PFSK-1 (cell line): ENCODE data around the gene HTR3A.
A peak's percentile ranks its signal among the peaks of the same experiment; 100 is the strongest.

Source experiments
- FOXP2 ChIP-seq: optimal IDR thresholded peaks from 2 replicates; pipeline ENCODE3; 2011; ENCODE audit warnings: borderline replicate concordance, control low read depth, inconsistent platforms; ENCODE audit not compliant: insufficient read depth; ENCODE audit errors: extremely low read length, extremely low read depth
- POLR2AphosphoS5 ChIP-seq: IDR thresholded peaks from 2 replicates; pipeline ENCODE4 v1.6.1; 2012; ENCODE audit warnings: low read depth, mild to moderate bottlenecking, control low read depth, low read length, moderate library complexity
- REST ChIP-seq, 2 experiments: IDR thresholded peaks; 2 replicates each; pipeline versions ENCODE4 v1.6.1 to v1.8.0; 2011 to 2012; ENCODE audit warnings: low read depth in 2 of 2, low read length in 2 of 2, control low read depth in 1 of 2, inconsistent platforms in 1 of 2, mild to moderate bottlenecking in 1 of 2, moderate library complexity in 1 of 2; ENCODE audit not compliant: insufficient read depth in 1 of 2
- SIN3A ChIP-seq: IDR thresholded peaks from 2 replicates; pipeline ENCODE4 v1.6.1; 2012; ENCODE audit warnings: mild to moderate bottlenecking, low read length, moderate library complexity, borderline replicate concordance; ENCODE audit not compliant: insufficient read depth
- TAF1 ChIP-seq: IDR thresholded peaks from 2 replicates; pipeline ENCODE4 v1.6.1; 2012; ENCODE audit warnings: low read length, control low read depth, borderline replicate concordance; ENCODE audit not compliant: insufficient read depth

HTR3A gene

GRCh38 chr11:114031246-114031966 lies 56.5 kb downstream of the HTR3A start:
- TF ChIP-seq SIN3A: no peak
- no peak for TF ChIP-seq POLR2AphosphoS5
- no peak for TF ChIP-seq TAF1
- TF ChIP-seq FOXP2: no peak
- TF ChIP-seq REST (IDR thresholded peaks at IDR 0.05; ENCODE audit: insufficient read depth in 1 of 2, low read depth in 2 of 2, low read length in 2 of 2): no peak

DNA sequence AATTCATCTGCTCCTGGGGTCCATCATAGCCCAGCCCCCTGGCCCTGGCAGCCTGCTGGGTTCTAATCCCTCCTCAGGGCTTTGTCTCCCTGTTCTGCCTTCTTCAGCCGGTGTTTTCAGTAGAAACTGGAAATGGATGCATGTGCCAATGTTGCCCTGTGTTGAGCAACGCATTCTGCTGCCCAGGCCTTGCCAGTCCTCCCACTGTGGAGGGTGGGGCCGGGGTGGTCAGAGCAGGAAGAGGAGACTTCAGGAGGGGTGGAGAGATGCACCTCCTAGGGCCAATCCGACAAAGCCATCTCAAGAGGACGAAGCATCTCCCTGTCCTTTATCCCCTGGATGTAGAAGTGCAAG lies 57.0 kb downstream of the HTR3A start:
- TF ChIP-seq POLR2AphosphoS5 (no peak), REST (IDR thresholded peaks at IDR 0.05; ENCODE audit: insufficient read depth in 1 of 2, low read depth in 2 of 2, low read length in 2 of 2) (no peak), TAF1 (no peak), FOXP2 (no peak), SIN3A (no peak)

DNA sequence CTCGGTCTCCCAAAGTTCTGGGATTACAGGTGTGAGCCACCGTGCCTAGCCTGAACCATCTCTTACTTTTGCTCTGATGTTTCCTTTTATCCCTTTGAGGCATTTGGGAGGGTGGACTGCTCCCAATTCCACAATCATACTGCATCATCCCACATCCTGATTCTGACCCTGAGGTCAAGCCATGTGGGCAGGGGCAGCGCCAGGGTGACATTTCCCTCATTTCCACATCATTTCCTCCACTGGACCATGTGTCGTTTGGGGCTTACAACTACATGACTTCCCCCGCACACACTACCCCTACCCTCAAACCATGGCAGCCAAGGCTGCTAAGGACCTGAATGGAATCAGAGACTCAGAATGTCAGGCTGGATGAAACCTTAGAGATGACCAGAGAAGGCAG lies 58.2 kb downstream of the HTR3A start:
- no peak for TF ChIP-seq FOXP2

DNA sequence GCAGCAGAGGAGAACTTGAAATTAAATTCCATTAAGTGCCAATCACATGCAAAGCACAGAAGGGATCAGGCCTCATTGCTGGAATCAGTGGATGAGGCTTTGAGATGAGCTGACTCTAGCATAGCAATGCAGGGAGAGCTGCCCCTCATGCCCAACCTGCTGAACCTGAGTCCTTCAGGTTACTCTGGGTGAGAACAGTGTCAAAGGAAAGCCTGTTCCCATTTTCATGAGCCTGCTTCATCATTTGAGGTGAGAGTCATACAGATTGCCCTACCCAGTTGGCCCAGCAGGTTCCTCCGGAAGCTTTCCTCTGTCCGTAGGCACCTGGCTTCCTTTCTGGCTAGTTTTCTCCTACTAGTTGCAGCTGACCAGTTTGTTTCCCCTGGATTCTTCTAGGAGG lies 58.7 kb downstream of the HTR3A start:
- no peak for TF ChIP-seq TAF1
- TF ChIP-seq POLR2AphosphoS5: no peak
- no peak for TF ChIP-seq REST (IDR thresholded peaks at IDR 0.05; ENCODE audit: insufficient read depth in 1 of 2, low read depth in 2 of 2, low read length in 2 of 2)
- no peak for TF ChIP-seq FOXP2
- TF ChIP-seq SIN3A: no peak

- no peak for TF ChIP-seq FOXP2
Observed at GRCh38 chr11:114034956-114035355, 60.0 kb downstream of the HTR3A start.

DNA sequence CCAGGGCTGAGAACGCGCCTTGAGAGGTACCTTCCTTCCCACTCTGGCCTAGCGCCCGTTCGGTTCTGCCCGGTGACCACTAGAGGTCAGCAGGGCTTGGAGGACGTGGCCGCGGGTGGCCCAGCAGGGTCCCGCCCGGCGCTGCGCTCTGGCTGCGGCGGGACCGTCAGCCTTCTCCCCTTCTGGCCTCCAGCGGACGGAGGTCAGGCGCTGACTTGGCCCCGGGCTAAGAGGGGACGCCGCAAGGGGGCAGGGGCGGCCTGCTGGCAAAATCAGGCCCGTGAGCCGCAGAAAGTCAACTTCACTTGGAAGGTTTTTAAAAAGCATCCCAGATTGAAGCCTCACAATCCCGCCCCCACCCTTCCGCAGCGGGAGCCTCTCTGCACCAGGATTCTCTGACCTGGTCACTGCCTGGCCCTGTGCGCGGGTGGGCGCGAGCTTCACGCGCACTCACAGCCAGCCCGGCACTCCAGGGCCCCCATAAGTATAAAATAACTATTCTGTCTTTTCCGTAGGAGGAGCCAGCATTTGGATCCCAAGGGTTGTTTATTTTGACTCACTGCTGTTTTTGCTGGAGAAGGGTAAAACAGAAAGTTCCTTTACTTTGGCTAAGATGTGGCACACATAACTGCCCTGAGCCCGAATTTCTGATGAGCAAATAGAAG lies 61.4 kb downstream of the HTR3A start:
- peak; percentile 93 for TF ChIP-seq FOXP2
- no peak for TF ChIP-seq POLR2AphosphoS5
- peak in 1 of 2 experiments; percentile 15; a peak in 1 of 4 replicates for TF ChIP-seq REST (IDR thresholded peaks at IDR 0.05; ENCODE audit: insufficient read depth in 1 of 2, low read depth in 2 of 2, low read length in 2 of 2)
- TF ChIP-seq TAF1: no peak
- TF ChIP-seq SIN3A: no peak
